HG03139 (cell line): ENCODE measurements around the gene PNMA8C.

Experiments used
- ATAC-seq: cut with Tn5 transposase; IDR thresholded peaks from one replicate; pipeline ENCODE4 v1.9.1; 2021; ENCODE audit not compliant: unreplicated experiment

Gene PNMA8C

DNA sequence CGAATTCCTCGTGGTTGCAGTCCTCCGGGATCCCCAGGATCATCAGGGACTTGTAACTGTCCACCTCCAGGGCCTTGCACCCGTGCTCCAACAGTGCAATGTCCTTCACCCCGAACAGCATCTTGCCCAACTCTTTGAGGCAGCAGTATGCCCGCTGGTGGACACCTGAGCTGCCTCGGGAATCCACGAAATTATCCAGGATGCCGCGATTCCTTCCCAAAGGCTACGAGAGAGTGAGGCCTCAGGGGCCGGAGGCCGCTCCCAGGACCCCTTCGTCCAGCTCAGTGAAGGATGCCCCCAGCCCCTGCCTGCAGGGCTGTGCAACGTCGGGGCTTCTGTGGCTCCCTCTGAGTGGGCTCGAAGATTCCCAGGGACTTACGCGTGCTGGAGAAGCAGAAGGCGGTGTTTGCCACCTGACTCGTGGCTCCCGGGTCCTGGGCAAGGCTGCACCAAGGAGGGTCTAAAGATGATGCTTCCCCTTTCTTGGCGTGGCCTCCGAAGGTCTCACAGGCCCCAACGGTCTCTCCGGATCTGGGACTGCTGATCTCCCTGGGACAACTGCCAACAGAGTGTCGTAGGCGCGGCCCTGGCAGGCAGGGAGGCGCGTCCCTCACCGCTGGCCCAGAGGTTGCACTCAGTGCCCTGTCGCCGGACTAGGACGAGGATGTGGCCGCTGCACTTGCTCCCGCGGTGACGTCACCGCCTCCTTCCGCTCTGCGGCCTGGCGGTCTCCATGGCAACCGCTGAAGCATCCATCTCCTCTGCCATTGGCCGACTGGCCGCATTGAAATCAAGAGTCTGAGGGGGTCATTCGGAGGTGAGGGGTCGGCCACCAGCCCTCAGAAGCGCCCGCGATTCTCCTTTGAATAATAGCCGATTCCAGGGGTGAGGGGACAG lies at the start of gene PNMA8C:
Gene PNMA8C (minus strand): TSS at position 698 of the 897 bp plus-strand sequence. CDS start 577 bp downstream, at position 121.
- ATAC-seq, result no peak

DNA sequence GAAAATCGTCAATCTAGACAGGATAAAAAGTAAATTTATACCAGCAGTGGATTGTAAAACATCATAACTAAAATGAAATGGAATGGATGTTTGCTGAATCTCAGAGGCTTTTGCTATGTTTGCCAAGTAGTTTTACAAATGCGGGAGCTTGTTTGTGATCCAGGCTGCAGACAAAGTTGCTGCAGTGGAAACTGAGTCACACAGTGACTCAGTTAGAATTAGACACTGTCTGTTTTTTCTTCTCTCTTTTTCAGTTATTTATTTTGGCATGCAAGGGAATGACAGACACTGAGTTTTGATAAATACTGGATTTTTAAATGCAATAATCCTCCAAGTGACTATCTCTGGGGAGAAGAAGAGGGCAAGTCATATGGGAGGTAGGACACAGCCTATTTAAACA lies 47.2 kb upstream of the PNMA8C start:
- ATAC-seq, result no peak

GRCh38 chr19:46474211-46474610 lies 45.5 kb upstream of the PNMA8C start:
- ATAC-seq, result no peak

GRCh38 chr19:46472592-46472991 lies 43.9 kb upstream of the PNMA8C start:
- no peak for ATAC-seq

- no peak for ATAC-seq
These were observed 43.2 kb upstream of the PNMA8C start for GRCh38 chr19:46471811-46472543.

DNA sequence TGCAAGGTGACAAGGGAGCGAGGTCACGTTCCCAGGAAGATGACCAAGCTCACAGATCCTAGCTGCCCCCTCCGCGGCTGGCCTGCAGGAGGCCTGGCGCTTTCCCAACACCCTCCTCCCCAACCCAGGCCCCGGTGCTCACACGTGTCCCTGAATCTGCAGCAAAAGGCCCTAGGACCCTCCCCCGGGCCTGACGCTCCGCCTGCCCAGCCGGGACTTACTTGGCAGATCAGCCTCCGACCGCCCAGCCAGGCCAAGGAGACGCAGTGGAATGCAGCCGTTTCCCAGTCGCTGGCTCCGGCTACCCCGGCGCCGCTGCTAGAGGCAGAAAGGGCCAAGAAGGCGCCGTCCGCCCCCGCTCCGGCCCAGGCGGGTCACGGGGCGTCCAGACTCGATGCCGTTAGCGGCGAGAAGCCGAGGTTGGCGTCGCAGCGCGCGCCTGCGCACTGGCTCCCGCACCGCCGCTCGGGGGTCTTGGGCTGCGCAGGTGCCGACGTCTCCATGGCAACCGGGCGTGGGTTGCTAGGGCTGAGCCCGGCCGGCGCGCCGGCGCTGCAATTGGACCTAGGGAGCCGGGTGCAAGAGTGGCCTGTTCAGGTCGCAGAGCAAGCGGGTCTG lies 42.5 kb upstream of the PNMA8C start, which contains the start of gene PNMA8A:
Gene PNMA8A (minus strand): TSS at position 448 of the 618 bp plus-strand sequence. CDS start 528 bp downstream, outside the sequence.
- no peak for ATAC-seq

- ATAC-seq, result no peak
These were observed 41.6 kb upstream of the PNMA8C start for GRCh38 chr19:46470376-46470775.

DNA sequence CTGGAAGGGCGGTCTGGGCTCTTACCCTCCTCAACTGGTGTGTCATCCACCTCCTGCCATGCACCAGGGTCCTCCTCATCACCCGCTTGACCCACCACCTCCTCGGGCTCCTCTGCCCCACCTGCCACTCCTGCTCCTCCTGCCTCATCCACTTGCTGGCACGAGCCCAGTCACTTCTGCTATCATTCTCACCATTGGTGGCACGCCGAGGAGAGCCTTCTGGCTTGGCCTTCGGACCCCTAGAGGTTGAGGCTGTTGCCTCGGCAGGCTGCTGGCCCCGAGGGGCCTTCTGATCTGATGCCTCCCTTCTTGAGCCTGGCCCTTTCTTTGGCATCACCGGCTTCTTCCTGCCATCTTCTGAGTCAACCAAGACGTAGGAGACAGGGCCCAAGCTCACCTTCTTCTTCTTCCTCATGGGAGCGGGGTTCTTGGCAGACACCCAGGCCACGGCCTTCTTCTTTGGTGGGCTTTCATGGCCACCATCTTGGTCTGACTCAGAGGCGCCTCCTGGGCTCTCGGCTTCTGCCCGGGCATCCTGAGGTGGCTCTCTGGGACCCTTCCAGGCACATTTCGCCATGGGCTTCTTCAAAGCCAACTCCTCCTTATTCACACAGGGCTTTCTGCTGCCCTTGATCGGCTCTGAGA lies 40.9 kb upstream of the PNMA8C start:
- ATAC-seq, result no peak

- no peak for ATAC-seq
These were observed 37.9 kb upstream of the PNMA8C start for GRCh38 chr19:46466536-46467196.

GRCh38 chr19:46463516-46463915 lies 34.8 kb upstream of the PNMA8C start:
- no peak for ATAC-seq

DNA sequence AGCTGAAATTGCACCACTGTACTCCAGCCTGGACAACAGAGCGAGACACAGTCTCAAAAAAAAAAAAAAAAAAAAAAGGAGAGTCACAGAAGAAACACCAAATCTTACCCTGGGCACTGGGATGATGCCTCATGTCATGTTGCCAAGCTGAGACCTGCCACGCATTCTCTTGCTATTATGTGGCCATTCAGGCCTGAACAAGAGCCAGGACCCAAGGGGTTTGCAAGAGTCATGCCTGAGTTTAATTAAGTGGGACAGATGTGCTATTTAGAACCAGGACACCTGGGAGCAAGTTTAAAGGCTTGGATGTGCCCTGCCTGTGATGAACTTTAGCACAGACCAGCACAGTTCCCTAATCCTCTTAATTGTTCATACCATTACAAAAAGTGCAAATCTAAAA lies 32.8 kb upstream of the PNMA8C start:
- no peak for ATAC-seq

DNA sequence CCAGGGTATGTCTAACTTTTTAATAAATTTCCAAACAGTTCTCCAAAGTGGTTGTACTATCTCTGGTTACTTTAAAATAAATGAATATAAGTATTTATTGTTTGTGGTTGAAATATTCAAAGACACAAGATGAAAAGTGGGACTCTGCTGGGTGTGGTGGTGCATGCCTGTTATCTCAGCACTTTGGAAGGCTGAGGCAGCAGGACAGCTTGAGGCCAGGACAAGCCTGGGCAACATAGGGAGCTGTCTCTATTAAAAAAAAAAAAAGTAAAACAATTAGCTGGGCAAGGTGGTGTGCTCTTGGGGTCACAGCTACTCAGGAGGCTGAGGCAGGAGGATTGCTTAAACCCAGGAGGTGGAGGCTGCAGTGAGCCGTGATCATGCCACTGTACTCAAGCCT lies 32.2 kb upstream of the PNMA8C start:
- ATAC-seq, result no peak

DNA sequence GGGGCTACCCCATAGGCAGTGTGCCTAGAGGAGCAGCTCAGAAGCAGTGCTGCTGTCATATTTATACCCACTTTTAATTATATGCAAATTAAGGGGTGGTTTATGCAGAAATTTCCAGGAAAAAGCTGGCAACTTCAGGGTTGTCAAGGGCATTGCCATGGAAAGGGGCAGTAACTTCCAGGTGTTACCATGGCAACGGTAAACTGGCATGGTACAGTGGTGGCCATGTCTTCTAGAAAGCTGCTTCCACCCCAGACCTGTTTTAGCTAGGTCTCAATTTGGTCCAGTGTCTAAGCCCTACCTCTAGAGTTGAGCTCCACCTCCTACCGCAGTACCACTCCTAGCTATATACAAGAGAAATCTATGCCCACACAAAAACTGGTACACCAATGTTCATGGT lies 31.3 kb upstream of the PNMA8C start:
- ATAC-seq, result no peak

DNA sequence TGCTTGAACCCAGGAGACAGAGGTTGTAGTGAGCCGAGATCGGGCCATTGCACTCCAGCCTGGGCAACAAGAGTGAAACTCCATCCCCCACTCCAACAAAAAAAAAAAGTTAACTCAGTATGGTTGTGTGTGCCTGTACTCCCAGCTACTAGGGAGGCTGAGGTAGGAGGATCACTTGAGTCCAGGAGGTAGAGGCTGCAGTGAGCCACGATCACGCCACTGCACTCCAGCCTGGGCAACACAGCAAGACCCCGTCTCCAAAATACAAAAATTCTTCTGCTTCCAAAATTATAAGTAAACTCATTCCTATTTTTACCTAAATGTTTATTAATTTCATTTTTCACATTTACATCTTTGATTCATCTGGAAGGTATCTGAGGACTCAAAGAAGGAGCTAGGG lies 28.2 kb upstream of the PNMA8C start:
- no peak for ATAC-seq

GRCh38 chr19:46454244-46454643 lies 25.5 kb upstream of the PNMA8C start:
- ATAC-seq, result no peak

DNA sequence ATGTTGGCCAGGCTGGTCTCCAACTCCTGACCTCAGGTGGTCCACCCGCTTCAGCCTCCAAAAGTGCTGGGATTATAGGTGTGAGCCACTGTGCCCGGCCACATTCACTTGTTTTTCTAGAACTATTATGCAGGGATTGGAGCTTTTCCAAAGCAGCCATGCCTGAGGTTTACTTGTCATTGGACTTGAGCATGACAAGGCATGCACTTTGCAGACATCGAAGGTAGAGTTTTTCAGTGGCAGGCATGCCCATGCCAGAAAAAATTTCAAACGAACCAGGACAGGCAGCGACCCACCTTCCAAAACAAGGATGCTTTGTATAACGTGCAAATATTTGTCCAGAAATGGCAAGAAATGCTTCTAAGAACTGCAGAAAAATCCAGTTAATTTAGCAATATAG lies 24.9 kb upstream of the PNMA8C start:
- ATAC-seq, result no peak

GRCh38 chr19:46452186-46452585 lies 23.4 kb upstream of the PNMA8C start:
- ATAC-seq, result no peak

GRCh38 chr19:46451352-46451751 lies 22.6 kb upstream of the PNMA8C start:
- ATAC-seq, result no peak

- ATAC-seq, result no peak
These were observed 22.0 kb upstream of the PNMA8C start for GRCh38 chr19:46450737-46451136.

DNA sequence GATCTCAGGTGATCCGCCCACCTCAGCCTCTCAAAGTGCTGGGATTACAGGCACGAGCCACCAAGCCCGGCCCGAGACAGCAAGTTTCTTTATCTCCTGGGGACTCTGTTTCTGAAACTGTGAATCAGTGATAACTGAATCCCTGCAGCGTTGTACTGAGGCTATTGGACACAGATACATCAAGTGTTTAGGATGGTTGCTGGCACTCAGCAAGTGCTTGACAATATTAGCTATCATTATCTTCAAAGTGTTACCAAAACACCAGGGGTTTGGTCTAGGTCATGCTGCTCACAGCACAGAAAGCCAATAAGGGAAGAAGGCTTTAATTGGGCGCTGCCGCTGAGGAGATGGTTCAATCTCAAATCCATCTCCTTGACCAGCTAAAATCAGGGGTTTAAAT lies 20.5 kb upstream of the PNMA8C start:
- no peak for ATAC-seq

DNA sequence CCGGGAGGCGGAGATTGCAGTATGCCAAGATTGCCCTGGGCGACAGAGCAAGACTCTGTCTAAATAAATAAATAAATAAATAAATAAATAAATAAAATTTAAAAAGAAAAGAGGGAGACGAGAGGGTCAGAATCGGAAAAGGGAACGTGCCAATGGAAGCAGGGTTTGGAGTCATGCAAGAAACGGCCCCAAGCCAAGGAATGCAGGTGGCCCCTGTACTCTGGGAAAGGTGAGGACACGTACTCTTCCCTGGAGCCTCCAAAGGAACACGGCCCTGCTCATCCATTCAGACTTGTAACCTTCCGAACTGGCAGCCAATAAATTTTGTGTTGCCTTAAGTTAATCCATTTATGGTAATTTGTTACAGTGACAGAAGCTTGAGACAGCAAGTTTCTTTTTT lies 19.9 kb upstream of the PNMA8C start:
- ATAC-seq, result no peak
